Kidney capillary endothelial cell (primary cell): ENCODE measurements around the gene TMEM179.

Experiments
- DNase-seq: peaks from one replicate; pipeline ENCODE4 v3.0.0-alpha.2; 2018; ENCODE audit warnings: low spot score

Gene TMEM179

DNA sequence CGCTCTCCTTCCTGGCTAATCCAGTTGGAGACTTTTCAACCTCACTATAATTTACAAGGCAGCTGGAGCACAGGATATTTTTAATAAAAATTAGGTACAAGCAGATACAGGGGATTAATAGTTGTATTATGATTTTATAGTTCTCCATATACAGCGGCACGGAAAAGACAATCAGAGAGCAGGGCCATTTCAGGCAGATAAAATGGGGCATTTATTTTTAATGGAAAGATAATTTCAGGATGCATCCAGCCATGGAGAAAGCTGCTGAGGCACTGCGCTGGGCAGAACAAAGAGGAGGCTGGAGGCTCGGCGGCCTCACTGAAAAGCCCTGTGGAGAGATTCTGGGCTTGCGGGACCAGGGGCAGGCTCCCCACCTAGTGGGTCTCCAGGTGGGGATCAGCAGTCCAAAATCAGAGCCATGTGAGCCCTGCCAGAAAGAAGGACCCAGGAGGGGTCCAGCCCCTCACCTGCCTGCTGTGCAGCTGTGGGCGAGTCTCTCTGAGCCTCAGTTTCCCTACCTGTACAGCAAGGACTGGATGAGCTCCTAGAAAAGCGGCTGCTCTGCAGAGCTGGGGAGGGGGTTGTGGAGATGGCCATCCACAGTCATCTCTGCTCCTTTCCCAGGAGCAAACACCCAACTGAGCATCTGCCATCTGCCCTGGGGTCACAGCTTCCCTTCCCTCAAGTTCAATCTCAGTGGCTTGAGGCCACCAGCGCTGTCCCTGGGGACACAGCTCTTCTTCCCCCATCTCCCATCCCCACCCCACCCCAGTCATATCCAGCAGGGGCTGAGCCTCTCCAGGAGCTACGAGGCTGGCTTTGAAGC lies 48.9 kb downstream of the TMEM179 start:
- no peak for DNase-seq

DNA sequence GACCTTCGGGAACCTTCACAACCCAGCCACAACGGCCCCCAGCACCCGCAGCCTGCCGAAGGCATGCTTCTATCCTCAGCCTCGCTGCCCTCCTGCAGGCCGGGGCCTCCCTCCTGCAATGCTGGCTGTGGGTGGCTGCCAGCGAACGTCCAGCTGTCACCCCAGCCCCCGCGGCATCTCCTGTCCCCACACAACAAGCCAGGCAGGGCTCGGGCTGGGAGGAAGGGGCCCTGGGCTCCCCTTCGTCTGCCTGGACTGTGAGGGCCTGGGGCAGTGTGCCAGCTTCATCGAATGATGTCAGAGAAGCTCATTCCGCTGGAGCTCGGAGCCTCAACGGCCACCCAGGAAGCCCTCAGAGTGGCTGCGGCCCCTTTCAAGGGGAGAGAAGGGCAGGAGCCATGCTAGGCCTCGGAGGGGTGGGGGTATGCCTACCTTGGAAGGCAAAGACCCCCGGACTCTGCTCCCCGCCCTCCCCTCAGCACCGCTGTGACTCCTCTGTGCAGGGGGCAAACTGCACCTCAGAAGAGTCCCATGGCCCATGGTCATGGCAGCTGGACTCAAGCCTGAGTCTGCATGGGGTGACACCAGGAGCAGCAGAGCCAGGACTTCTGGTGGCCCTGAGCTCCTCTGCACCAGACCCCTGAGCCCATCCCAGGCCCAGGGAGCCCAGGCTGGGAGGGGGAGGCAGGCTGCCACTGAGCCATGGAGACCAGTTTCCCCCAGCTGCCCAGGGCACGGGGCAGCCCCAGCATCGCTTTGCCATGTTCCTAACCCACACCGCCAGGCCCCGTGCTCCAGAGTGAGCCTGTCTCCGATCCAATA lies 49.8 kb downstream of the TMEM179 start:
- no peak for DNase-seq

DNA sequence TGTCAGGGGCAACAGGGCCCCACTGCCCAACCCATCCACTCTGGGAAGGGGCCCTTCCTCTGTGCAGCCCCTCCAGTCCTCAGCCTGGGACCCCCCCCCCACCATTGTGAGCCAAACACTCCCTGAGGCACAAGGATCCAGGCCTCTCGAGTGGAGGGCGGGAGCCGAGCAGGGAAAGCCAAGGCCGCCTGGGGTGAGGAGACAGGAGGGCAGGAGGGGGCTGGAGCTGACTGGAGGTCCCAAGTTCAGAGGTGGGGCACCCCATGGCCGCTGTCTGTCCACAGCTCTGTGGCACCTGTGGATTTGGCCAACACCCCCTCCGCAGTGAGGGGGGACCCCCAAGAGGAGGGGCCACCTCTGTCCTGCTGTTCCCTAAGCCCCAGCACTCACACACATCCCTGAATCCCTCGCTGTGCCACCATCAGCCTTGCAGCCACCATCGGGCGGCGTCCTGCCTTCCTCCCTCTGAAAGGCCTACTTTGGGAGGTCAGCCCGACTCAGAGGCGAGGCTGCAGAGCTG lies 50.4 kb downstream of the TMEM179 start:
- no peak for DNase-seq

DNA sequence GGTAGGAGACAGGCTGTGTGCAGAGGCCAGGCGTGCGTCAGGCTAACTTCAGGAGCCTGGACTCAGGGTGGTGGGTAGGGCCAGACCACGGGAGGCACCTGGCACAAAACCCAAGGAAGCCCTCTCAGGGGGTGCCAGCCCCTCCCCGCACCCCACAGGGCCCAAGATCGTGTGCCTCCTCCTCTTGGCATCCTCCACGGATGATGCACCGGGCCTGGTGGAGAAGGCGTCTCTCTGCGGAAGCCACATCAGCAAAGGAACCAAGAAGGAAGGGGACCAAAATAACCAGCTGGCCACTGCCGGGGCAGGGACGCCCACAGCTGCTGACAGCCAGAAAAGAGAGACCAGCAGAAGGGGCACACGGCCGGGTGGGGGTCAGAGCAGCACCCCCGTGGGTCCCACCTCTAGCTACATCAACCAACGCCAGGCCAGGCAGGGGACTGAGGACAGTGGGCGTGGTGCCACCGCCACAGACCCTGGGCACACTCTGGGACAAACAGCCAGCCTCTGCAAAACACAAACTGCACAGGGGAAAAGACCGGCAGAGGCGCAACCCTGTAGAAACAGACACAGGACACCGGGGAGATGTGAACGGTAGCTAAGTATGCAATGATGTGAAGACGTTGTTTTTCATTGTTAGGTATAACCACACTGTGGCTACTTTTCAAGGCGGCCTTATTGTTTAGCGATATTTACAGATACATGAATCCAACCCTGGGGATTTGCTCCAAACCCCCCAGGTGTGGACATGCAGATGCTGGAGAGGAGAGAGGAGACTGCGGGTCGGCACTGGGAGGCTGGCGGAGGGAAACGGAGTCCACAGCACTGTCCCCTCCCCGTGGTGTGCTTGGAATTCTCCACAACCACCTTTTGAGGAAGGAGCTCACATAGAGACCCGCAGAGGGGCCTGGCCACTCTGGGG lies 51.1 kb downstream of the TMEM179 start:
- no peak for DNase-seq

DNA sequence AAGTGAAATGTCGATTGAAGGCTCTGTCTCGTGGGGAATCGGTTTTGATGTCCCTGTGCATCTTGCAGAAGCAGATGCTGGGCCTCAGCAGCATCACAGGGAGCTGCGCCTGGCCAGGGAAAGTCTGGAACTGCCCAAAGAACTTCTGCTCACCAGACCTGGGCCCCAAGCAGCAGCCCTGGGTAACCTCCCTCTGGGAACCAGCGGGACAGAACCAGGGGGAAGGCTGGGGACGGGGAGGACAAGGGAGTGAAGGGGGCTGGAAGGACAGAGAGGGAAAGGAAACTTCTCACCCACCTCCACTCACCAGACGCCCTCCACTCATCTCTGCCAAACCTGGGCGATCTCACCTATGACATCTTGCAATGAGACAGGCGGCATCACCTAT lies 51.8 kb downstream of the TMEM179 start:
- no peak for DNase-seq

DNA sequence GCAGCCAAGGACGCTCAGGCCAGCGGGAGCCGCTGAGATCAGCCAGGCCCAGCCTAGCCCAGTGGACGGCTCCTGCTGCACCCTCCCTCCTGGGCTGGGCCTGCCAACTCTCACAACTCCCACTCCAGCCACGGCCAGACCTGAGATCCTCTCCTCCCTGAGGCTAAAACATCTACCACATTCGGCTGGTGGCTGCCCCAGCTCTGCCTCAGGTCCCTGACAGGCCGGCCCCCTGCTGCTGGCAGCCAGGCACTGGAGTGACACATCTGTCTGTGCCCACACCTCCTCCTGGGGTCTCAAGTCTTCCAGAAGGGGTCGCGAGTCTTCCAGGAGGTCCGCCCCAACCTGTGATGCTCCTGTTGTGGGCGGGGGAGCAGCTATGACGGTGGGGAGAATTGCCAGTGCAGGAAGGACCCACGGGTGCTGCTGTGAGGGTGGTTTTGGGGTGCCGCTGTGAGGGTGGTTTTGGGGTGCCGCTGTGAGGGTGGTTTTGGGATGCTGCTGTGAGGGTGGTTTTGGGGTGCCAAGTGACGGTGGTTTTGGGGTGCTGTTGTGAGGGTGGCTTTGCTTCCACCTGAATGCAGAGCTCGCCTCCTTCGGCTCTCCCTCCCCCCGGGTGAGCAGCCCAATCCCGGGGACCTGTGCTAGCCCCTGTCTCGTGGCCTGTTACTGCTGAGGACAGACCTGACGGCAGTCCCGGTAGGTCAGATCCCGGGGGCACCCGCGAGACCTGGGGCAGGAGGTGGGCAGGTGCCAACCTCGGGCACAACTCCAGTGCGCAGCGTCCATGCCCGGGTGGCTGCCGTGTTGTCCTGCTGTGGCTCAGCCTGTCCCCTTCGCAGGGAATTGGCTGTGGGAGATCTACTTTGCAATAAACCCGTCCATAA lies 52.5 kb downstream of the TMEM179 start:
- DNase-seq = no peak

DNA sequence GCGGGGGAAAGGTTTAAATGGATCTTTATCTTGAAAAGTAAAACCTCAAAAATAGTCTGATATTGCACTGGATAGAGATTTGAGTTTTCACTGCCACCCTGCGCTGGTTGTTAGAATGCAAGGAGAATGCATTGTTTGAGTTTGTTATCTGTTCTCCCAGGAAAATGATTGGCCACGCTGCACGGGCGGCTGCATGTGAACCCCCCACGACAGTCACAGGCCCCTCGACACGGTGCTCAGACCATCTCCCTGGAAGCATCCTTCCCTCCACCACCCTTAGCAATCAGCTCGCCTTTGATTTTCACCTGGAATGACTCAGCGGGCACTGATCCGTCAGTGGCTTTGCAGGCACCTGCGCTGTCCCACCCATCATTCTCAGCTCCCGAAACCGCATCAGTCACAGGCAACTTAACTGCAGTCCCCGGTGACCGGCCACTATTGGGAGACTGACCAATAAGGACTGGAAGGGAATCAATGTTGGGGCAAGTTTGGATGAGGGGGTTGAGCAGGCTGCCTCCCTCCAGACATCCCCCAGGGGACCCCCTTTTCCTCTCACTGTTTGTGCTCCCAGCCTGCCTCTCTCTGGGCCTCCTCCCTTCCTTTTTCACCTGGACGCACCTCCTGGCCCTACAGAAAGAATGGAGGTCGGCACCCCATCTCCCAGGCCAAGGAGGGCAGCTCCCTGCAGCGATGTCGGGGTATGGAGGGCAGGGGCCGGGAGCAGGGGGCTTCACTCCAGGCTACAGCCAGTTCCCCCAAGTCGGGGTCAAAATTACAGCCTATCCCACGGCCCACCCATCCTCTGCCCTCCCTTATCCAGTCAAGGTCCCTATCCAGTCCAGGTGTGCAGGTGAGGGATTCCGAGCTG lies 53.5 kb downstream of the TMEM179 start:
- DNase-seq = no peak

DNA sequence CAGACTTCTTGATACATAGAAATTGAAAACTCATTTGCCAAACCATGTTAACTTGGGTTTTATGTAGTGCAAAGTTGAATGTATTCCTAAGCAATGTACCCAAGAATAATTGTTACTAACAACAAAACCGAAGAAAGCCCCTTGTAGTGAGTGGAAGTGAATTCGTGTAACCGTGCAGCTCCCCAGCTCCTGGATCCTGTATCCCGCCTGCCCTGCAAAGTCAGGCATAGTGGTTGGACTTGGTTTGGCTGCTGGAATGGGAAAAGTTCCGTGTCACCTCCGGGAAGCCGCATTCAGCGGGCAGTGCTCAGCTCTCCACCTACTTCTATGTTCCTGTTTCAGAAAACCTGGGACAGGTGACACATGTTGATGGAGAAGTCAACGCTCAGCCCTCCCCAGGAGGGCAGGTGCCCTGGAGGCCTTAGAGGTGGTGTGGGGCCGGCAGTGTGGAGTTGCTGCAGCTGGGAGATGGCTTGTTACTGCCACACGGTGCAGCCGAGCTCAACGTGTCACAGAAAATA lies 54.2 kb downstream of the TMEM179 start:
- DNase-seq = no peak

DNA sequence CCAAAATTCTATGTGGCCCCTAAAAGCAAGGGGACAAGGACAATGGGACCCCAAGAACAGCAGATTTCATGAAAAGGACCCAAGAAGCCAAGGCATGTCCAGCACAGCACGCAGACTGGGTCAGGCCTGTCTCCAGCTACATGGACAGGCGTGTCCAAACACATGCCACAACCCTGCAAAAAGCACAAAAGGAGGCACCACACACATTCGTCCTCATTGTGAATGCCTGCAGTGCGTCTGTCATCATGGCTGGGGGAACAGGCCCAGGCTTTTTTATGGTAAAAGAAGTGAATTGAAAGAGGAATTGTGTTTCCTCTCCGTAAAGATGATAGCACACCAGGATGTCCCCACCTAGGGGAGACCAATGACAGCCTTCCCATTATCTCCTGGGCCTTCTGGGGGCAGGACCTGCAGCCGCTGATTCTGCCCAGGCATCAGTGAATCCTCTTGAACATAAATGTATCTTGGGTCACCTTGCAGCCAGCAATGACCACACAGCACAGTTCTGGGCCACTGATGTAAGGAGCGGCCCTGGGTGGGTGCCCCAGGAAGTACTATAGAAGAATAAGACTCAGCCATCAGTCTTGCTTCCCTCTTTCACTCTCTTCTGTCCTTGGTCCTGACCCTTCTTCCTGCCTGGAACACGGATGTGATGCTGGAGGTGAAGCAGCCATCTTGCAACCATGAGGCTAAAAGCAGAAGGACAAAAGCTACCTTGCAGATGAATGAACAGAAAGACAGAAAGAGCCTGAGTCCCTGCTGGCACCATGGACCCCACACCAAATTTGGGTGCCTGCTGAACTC lies 54.8 kb downstream of the TMEM179 start:
- DNase-seq = no peak

DNA sequence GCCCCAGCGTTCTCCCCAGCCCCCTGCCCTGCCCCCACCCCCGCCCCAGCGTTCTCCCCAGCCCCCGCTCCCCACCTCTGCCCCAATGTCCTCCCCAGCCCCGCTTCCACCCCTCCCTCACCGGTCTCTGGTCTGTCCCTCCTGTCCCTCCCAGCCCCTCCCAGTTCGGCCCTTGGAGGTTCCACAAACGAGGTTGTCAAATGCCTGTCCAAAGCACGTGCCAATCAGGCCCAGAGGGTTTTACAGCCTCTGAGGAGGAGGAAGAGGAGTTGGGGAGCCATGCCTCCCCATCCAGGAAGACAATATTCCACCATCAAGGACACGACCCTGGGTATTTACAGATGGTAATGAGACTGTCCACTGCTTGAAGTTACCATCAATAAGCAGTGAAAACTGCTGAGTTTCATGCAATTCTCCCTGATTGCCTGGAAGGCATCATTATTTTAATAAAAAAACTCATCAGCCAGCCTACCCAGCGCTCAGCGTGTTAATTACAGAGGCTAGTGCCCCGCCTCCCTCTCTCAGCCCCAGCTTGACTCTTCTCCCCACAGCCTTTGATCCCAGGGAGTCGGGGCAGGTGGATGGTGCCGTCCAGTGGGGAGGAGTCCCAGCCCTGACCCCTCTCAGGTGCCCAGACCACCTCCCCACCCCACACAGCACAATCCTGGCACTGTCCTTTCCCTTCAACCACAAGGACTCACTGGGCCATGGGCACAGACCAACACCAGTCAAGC lies 55.6 kb downstream of the TMEM179 start:
- DNase-seq = no peak

DNA sequence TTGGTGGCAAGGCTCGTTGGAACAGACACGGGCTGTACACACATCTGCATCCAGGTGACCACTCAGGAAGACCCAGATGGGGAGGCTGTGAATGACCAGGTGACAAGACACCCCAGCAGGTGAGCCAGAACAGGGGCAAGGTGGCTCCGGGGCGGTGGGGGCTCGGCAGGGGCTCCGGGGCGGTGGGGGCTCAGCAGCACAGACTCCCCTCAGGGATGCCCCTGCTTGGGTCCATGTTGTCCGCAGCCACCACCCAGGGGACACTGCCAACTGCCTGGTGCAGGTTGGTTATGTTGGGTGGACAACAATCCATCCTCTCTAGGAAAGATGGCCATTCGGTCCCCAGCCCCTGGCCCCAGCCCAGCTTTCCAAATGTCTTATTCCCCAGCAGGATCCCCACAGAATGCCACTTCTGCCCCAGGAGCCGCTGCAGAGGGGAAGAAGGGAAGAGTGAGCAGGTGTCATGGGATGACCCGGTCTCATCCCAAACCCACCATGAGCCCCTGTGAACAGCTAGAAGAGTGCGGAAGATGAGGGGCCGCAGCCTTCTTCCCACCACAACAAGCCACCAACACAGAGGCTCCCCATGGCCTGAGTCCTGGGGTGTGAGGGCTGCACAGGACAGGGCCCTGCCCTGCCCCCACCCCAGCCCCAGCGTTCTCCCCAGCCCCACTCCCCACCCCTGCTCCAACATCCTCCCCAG lies 56.4 kb downstream of the TMEM179 start:
- no peak for DNase-seq

DNA sequence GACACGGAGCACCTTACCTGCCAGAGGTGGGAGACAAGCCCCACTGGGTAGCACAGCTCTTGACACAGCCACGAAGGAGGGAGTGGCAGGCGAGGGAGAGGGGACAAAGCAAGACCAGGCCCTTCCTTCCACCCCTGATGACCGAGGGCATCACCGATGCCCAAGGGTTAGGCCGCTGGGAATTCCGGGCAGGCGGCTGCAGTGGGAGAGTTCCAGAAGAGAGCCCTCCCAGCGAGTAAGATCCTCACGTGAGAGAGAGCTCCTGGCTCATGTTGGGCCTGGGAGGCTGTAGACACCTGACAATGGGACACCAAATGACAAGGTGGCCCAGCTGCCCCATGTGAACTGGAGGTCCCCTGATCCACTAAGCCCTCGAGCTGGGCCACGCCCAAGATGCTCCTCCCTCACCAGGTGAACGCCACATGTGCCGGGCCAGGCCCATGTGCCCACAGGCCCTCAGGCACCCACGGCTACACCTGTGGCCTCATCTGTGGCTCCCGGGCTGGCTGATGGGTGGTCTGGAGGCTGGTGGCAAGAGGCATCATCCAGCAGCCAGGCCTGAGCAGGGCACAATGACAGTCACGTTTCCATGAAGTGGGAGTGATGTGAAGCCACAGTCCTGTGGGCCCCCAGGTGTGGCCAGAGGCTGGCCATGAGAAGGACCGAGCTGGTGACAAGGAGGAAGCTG lies 57.1 kb downstream of the TMEM179 start:
- no peak for DNase-seq

DNA sequence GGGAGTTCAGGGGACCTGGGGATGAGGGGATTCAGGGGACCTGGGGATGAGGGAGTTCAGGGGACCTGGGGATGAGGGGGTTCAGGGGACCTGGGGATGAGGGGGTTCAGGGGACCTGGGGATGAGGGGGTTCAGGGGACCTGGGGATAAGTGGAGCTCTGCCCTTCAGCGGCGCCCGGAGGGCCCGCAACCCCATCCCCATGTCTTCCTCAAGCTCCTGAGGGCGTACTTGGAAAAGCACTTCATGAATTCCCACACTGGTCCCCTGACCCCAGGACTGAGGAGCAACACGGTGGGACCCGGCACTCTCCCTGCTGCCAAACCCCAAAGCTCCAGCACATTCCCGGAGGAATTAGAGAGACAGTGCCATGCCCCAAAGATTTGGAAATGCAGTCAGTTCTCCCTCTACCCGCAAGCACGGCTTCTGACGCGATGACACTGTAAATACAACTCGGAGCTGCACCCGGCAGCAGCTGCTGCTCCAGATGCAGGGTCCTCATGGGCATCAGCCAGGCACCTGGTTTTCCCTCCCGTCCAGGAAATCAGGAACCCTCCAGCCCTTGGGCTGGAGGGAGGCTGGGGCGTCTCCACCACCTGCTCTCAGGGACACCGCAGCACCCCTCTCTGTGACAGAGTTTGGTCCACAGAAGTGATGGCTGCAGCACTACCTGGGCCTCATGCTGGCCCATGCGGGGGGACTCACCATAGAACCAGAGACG lies 57.8 kb downstream of the TMEM179 start:
- DNase-seq = no peak

DNA sequence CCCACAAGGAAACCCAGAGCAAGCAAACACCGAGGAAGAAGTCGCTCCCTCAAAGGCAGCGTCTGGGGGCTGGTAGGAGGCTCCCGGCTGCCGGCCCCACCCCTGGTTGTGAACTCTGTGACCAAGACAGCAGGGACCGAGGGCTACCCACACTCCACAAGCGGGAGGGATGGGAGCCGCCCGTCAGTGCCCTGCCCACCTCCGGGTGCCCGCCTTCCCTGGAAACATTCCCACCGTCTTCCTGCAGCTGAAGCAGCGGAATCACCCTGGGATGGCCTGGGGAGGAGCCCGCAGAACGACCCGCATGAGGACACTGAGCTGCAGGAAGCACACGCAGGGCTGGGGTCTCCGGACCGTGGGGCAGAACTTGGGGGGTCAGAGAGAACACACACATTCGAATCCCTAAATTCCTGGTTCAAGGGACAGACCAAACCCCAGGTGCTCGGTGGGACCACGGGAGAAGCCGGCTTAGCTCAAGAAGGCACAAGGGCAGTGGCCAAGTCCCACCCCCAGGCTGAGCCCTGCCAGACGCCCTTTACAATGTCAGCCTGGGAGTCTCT lies 58.5 kb downstream of the TMEM179 start:
- no peak for DNase-seq

DNA sequence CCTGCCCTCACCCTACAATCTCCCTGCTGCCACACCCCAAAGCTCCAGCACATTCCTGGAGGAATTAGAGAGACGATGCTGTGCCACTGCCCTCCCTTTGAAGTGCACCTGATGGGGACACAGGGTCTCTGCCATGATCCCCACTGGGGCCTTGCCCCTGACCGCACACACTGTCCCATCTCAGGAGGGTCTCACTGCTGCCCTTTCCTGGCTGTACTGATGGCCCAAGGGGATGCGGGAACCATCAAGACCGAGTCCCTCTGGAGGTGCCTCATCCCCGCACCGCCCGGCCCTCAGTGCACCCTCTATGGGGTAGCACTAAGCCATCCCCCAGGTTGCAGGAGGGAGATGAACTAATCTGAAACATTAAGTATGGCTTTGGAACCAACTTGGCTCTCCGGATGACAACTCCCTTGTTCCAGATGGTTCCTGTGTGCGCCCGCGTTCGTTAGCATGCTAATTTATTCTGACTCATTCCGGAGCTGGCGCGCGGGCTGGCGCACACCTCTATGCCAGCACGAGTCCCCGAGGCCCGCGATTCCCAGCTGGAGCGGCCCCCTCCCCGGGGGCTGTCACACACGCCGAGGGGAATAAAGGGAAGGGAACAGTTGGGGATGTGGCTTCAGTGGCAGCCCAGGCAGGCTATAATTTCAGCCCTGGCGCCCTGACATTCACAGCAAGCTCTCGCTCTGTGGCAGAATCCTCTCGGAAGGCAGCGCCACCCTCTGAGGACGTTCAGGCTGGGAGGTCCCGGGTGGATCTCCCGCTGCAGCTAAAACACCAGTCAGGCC lies 59.2 kb downstream of the TMEM179 start:
- DNase-seq = no peak
